Liver (tissue), 9 donors: ENCODE data around the gene FAM151B. TPM values are rescaled to one million over a fixed set of nuclear protein-coding genes. Genes with fewer than 3 reads are reported as not detected.

Experiments used
- DNase-seq: peaks from one replicate; pipeline ENCODE4 v3.0.0-alpha.2; 2017; ENCODE audit warnings: low spot score
- H3K27ac ChIP-seq, 2 donors: one replicate each; pipeline ENCODE4 v1.7.0; 2013; ENCODE audit warnings: inconsistent platforms in 2 of 2, low read length in 2 of 2, control low read depth in 1 of 2, low read depth in 1 of 2, mild to moderate bottlenecking in 1 of 2
- H3K27me3 ChIP-seq, 4 donors: one replicate each; pipeline versions ENCODE4 v1.6.1 to v1.7.0; 2013; ENCODE audit warnings: low read length in 3 of 4, inconsistent platforms in 1 of 4, mild to moderate bottlenecking in 1 of 4, moderate library complexity in 1 of 4; ENCODE audit not compliant: control insufficient read depth in 4 of 4, insufficient read depth in 4 of 4
- H3K36me3 ChIP-seq, 4 donors: one replicate each; pipeline versions ENCODE4 v1.6.1 to v1.7.0; 2013; ENCODE audit warnings: low read length in 3 of 4, mild to moderate bottlenecking in 3 of 4, low read depth in 1 of 4, moderate library complexity in 1 of 4; ENCODE audit not compliant: control insufficient read depth in 4 of 4, insufficient read depth in 3 of 4
- H3K4me1 ChIP-seq, 4 donors: one replicate each; pipeline versions ENCODE4 v1.6.1 to v1.7.0; 2013; ENCODE audit warnings: low read length in 3 of 4, mild to moderate bottlenecking in 3 of 4, moderate library complexity in 1 of 4; ENCODE audit not compliant: control insufficient read depth in 4 of 4, insufficient read depth in 4 of 4
- H3K4me3 ChIP-seq, 3 donors: one replicate each; pipeline versions ENCODE4 v1.6.1 to v1.7.0; 2013; ENCODE audit warnings: low read length in 3 of 3, control low read depth in 1 of 3, low read depth in 1 of 3, mild to moderate bottlenecking in 1 of 3
- H3K9ac ChIP-seq, 2 donors: one replicate each; pipeline ENCODE4 v1.7.0; 2013; ENCODE audit warnings: low read length in 2 of 2, mild to moderate bottlenecking in 2 of 2, moderate library complexity in 2 of 2, control low read depth in 1 of 2, low read depth in 1 of 2
- H3K9me3 ChIP-seq, 4 donors: one replicate each; pipeline versions ENCODE4 v1.6.1 to v1.7.0; 2013; ENCODE audit warnings: low read length in 3 of 4; ENCODE audit not compliant: control insufficient read depth in 4 of 4
- EGR1 ChIP-seq, 2 donors: IDR thresholded peaks; 2 replicates each; pipeline ENCODE4 v1.6.1; 2016 to 2018; ENCODE audit warnings: antibody characterized with exemption in 2 of 2, low read depth in 2 of 2
- FOXA1 ChIP-seq: IDR thresholded peaks from 2 replicates; pipeline ENCODE4 v1.6.1; 2016; ENCODE audit warnings: antibody characterized with exemption
- FOXA2 ChIP-seq: IDR thresholded peaks from 2 replicates; pipeline ENCODE4 v1.6.1; 2016; ENCODE audit warnings: antibody characterized with exemption
- GABPA ChIP-seq, 2 donors: IDR thresholded peaks in 1 of 2; conservative IDR thresholded peaks in 1 of 2; 2 replicates each; pipeline ENCODE4 v1.6.1; 2016; ENCODE audit warnings: antibody characterized with exemption in 2 of 2, mild to moderate bottlenecking in 1 of 2, moderate library complexity in 1 of 2
- HNF4A ChIP-seq, 2 donors: conservative IDR thresholded peaks; 2 replicates each; pipeline ENCODE4 v1.6.1; 2016; ENCODE audit warnings: antibody characterized with exemption in 2 of 2, mild to moderate bottlenecking in 2 of 2
- HNF4G ChIP-seq: IDR thresholded peaks from 2 replicates; pipeline ENCODE4 v1.6.1; 2016; ENCODE audit warnings: antibody characterized with exemption
- JUND ChIP-seq, 2 donors: IDR thresholded peaks; 2 replicates each; pipeline ENCODE4 v1.6.1; 2016; ENCODE audit warnings: antibody characterized with exemption in 2 of 2
- NR2F2 ChIP-seq: IDR thresholded peaks from 2 replicates; pipeline ENCODE4 v1.6.1; 2016; ENCODE audit warnings: antibody characterized with exemption
- RAD21 ChIP-seq, 2 donors: IDR thresholded peaks; 2 replicates each; pipeline ENCODE4 v1.6.1; 2016; ENCODE audit warnings: antibody characterized with exemption in 2 of 2, mild to moderate bottlenecking in 2 of 2
- RXRA ChIP-seq, 2 donors: IDR thresholded peaks; 2 replicates each; pipeline ENCODE4 v1.6.1; 2017 to 2018; ENCODE audit warnings: antibody characterized with exemption in 2 of 2, mild to moderate bottlenecking in 1 of 2
- SP1 ChIP-seq: IDR thresholded peaks from 2 replicates; pipeline ENCODE4 v1.6.1; 2018; ENCODE audit warnings: antibody characterized with exemption, mild to moderate bottlenecking
- TAF1 ChIP-seq: conservative IDR thresholded peaks from 2 replicates; pipeline ENCODE4 v1.6.1; 2016; ENCODE audit warnings: antibody characterized with exemption, mild to moderate bottlenecking
- YY1 ChIP-seq: IDR thresholded peaks from 2 replicates; pipeline ENCODE4 v1.6.1; 2016; ENCODE audit warnings: antibody characterized with exemption, mild to moderate bottlenecking
- WGBS: extraction: QIAGEN DNeasy Blood & Tissue Kit; methylation state at CpG from one replicate; pipeline ENCODE4 v1.1.7; 2013; 5-methylcytosine and 5-hydroxymethylcytosine counted together
- polyA plus RNA-seq, 2 donors: library from polyadenylated mRNA; stranded (reverse) in 1 of 2; unstranded in 1 of 2; fragments of 200-250 nt in 1 of 2; fragments of >200 nt in 1 of 2; fragmentation: Nextera tagmentation in 1 of 2; extraction: Ambion mirVana in 1 of 2; gene quantifications; one replicate each; pipeline versions ENCODE4 v1.2.1 to v1.2.3, GENCODE V29; 2013 to 2015
- total RNA-seq, 2 donors: library from RNA; depleted of rRNA; stranded (reverse); fragments of >200 nt; gene quantifications; one replicate each; pipeline ENCODE4 v1.2.3, GENCODE V29; 2014
- TF ChIP-seq, protein P1 (sequence below): IDR thresholded peaks from 2 replicates; pipeline ENCODE4 v1.6.1; 2016; ENCODE audit warnings: antibody characterized with exemption
- TF ChIP-seq, protein P2 (sequence below): IDR thresholded peaks from 2 replicates; pipeline ENCODE4 v1.6.1; 2016; ENCODE audit warnings: antibody characterized with exemption
- TF ChIP-seq, protein P3 (sequence below): fragments of 150-350 bp; IDR thresholded peaks from 2 replicates; pipeline ENCODE4 v1.5.1; 2017; ENCODE audit warnings: improper control_type of control experiment, low read depth, low read length; ENCODE audit not compliant: missing input control
- TF ChIP-seq, protein P4 (sequence below): IDR thresholded peaks from 2 replicates; pipeline ENCODE4 v1.6.1; 2016; ENCODE audit warnings: antibody characterized with exemption, mild to moderate bottlenecking
- TF ChIP-seq, protein P5 (sequence below): IDR thresholded peaks from 2 replicates; pipeline ENCODE4 v1.6.1; 2016; ENCODE audit warnings: antibody characterized with exemption
- donor health status: healthy.
- donor health status: healthy.
- donor health status: healthy.
- donor health status: healthy.
- donor health status: healthy.

FAM151B gene
- total and polyA plus RNA-seq, 4 donors = 0.43 to 3.0 (median 1.3) TPM

DNA sequence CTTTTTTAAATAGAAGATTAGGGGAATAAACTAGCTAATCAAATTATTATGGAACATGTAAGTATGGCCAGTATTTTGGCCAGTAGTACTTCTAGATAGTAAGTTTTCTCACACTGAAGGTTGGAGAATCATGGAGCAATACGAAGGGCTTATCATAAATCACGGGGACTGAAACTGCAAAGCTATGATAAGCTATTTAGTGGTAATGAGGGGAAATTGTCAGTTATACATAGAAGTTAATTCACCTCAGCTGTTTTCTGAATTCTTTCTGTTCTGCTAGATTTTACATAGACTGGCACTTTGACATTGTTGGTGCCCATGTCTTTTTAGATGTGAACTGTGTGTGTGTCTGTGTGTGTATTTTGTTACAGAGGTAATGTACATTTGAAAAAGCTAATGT, 34.5 kb upstream of the FAM151B start:
- Histone ChIP-seq H3K4me3 (no peak overlapping the region), H3K4me1 (no peaks in the 10 kb centered on the region), H3K36me3 (peaks cover 0 to 38% (median 25%) of the 10 kb centered on the region in 4 donors), H3K9me3 (no peaks in the 10 kb centered on the region), H3K27me3 (no peaks in the 10 kb centered on the region), H3K9ac (no peak overlapping the region), H3K27ac (no peak overlapping the region)
- WGBS = 88% methylated on average over 2 of the region's 2 CpGs
- no peak for DNase-seq
- no peak for TF ChIP-seq YY1
- no peak for TF ChIP-seq JUND (IDR thresholded peaks at IDR 0.05)
- TF ChIP-seq HNF4G = no peak
- no peak for TF ChIP-seq RAD21 (IDR thresholded peaks at IDR 0.05)
- TF ChIP-seq, protein P1, sequence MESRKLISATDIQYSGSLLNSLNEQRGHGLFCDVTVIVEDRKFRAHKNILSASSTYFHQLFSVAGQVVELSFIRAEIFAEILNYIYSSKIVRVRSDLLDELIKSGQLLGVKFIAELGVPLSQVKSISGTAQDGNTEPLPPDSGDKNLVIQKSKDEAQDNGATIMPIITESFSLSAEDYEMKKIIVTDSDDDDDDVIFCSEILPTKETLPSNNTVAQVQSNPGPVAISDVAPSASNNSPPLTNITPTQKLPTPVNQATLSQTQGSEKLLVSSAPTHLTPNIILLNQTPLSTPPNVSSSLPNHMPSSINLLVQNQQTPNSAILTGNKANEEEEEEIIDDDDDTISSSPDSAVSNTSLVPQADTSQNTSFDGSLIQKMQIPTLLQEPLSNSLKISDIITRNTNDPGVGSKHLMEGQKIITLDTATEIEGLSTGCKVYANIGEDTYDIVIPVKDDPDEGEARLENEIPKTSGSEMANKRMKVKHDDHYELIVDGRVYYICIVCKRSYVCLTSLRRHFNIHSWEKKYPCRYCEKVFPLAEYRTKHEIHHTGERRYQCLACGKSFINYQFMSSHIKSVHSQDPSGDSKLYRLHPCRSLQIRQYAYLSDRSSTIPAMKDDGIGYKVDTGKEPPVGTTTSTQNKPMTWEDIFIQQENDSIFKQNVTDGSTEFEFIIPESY = no peak
- no peak for TF ChIP-seq RXRA (IDR thresholded peaks at IDR 0.05)
- TF ChIP-seq, protein P2, sequence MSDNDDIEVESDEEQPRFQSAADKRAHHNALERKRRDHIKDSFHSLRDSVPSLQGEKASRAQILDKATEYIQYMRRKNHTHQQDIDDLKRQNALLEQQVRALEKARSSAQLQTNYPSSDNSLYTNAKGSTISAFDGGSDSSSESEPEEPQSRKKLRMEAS = no peak

DNA sequence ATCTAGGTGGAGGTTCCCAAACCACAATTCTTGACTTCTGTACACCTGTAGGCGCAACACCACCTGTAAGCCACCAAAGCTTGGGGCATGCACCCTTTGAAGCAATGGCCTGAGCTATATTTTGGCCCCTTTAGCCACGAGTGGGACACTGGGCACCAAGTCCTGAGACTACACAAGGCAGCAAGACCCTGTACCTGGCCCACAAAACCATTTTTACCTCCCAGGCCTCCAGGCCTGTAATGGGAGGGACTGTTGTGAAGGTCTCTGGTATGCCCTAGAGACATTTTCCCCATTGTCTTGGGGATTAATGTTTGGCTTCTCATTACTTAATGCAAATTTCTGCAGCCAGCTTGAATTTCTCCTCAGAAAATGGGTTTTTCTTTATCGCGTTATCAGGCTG, 24.6 kb upstream of the FAM151B start:
- no peak for TF ChIP-seq RAD21 (IDR thresholded peaks at IDR 0.05)
- TF ChIP-seq HNF4A (conservative IDR thresholded peaks at IDR 0.05) = no peak
- no peak for TF ChIP-seq TAF1
- TF ChIP-seq HNF4G = no peak
- no peak for TF ChIP-seq FOXA1
- TF ChIP-seq, protein P3, sequence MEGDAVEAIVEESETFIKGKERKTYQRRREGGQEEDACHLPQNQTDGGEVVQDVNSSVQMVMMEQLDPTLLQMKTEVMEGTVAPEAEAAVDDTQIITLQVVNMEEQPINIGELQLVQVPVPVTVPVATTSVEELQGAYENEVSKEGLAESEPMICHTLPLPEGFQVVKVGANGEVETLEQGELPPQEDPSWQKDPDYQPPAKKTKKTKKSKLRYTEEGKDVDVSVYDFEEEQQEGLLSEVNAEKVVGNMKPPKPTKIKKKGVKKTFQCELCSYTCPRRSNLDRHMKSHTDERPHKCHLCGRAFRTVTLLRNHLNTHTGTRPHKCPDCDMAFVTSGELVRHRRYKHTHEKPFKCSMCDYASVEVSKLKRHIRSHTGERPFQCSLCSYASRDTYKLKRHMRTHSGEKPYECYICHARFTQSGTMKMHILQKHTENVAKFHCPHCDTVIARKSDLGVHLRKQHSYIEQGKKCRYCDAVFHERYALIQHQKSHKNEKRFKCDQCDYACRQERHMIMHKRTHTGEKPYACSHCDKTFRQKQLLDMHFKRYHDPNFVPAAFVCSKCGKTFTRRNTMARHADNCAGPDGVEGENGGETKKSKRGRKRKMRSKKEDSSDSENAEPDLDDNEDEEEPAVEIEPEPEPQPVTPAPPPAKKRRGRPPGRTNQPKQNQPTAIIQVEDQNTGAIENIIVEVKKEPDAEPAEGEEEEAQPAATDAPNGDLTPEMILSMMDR = no peak
- no peak for TF ChIP-seq JUND (IDR thresholded peaks at IDR 0.05)
- TF ChIP-seq, protein P4, sequence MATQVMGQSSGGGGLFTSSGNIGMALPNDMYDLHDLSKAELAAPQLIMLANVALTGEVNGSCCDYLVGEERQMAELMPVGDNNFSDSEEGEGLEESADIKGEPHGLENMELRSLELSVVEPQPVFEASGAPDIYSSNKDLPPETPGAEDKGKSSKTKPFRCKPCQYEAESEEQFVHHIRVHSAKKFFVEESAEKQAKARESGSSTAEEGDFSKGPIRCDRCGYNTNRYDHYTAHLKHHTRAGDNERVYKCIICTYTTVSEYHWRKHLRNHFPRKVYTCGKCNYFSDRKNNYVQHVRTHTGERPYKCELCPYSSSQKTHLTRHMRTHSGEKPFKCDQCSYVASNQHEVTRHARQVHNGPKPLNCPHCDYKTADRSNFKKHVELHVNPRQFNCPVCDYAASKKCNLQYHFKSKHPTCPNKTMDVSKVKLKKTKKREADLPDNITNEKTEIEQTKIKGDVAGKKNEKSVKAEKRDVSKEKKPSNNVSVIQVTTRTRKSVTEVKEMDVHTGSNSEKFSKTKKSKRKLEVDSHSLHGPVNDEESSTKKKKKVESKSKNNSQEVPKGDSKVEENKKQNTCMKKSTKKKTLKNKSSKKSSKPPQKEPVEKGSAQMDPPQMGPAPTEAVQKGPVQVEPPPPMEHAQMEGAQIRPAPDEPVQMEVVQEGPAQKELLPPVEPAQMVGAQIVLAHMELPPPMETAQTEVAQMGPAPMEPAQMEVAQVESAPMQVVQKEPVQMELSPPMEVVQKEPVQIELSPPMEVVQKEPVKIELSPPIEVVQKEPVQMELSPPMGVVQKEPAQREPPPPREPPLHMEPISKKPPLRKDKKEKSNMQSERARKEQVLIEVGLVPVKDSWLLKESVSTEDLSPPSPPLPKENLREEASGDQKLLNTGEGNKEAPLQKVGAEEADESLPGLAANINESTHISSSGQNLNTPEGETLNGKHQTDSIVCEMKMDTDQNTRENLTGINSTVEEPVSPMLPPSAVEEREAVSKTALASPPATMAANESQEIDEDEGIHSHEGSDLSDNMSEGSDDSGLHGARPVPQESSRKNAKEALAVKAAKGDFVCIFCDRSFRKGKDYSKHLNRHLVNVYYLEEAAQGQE = no peak
- TF ChIP-seq, protein P1 = no peak
- no peak for TF ChIP-seq FOXA2
- TF ChIP-seq, protein P2 = no peak
- no peak for TF ChIP-seq GABPA (IDR thresholded peaks at IDR 0.05 in 1 of 2, conservative IDR thresholded peaks at IDR 0.05 in 1 of 2)
- no peak for TF ChIP-seq EGR1 (IDR thresholded peaks at IDR 0.05; ENCODE audit: low read depth in 2 of 2)
- TF ChIP-seq NR2F2 = no peak
- TF ChIP-seq RXRA (IDR thresholded peaks at IDR 0.05) = no peak
- TF ChIP-seq, protein P5, sequence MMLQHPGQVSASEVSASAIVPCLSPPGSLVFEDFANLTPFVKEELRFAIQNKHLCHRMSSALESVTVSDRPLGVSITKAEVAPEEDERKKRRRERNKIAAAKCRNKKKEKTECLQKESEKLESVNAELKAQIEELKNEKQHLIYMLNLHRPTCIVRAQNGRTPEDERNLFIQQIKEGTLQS = no peak
- no peak for TF ChIP-seq SP1
- no peaks in the 10 kb centered on the region for H3K9me3 ChIP-seq

More for the DNA sequence above, 24.6 kb upstream of the FAM151B start:
- Histone ChIP-seq H3K4me3 (no peak overlapping the region), H3K4me1 (no peaks in the 10 kb centered on the region), H3K9ac (no peak overlapping the region), H3K27me3 (no peaks in the 10 kb centered on the region), H3K27ac (no peak overlapping the region), H3K36me3 (peaks cover 6 to 36% (median 24%) of the 10 kb centered on the region in 4 donors)
- no peak for DNase-seq
- WGBS = 98% methylated on average over 4 of the region's 4 CpGs
